GM12892 (cell line): ENCODE results near the gene PRELP.

Experiments used
- POLR2A ChIP-seq: IDR thresholded peaks from 2 replicates; pipeline ENCODE4 v1.6.1; 2011; ENCODE audit warnings: low read depth, low read length, control low read depth
- POLR2AphosphoS5 ChIP-seq: IDR thresholded peaks from 2 replicates; pipeline ENCODE4 v1.6.1; 2011; ENCODE audit warnings: low read depth, low read length, control low read depth
- TAF1 ChIP-seq: IDR thresholded peaks from 2 replicates; pipeline ENCODE4 v1.6.1; 2011; ENCODE audit warnings: low read depth, mild to moderate bottlenecking, control low read depth, low read length, borderline replicate concordance

DNA sequence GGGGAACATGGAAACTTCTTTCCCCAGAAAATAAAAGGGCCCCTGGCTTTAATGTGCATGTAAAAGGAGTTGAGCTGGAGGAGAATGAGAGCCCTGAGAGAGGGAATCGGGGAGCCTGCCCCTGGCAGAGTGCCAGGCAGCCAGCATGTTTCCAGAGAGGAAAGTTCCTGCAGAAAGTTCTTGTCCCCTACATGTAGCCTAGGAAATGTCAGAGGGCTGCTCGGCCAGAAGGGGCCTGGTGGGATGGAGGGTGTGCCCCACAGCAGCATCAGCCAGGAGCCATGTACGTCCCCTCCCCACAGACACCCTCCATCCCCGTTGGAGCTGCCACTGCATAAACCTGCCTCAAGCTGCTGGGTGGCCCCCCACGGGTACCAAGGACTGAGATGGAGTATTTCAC is 5.4 kb upstream of the PRELP start:
- no peak for TF ChIP-seq POLR2A
- no peak for TF ChIP-seq POLR2AphosphoS5
- no peak for TF ChIP-seq TAF1
